ENCODE data around the gene STPG1. TPM values are rescaled to one million over a fixed set of nuclear protein-coding genes. Genes with fewer than 3 reads are reported as not detected.

Gene STPG1
- total RNA-seq, 1 experiment from 2014 or later: 12.8 TPM

DNA sequence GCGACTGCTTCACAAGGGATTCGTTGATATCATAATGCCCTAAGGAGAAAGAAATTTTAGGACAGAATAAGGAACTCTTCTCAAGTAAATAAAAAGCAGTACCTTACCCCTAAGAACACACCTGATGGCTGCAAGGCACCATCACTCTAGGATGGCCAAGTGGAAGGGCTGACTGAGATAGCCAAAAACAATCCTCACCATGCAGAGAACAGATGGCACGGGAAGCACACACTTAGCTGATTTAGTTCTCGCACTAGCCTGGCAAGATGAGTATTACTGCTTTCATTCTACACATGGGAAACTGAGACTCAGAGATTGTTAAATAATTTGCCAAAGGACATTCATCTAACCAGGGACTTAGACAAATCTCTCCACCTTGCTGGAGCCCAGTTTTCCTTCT is 43.8 kb downstream of the STPG1 start:
- Mint-ChIP-seq H3K27ac (no peak overlapping the region), H3K4me3 (no peak overlapping the region), H3K4me1 (peaks cover 9% of the 10 kb centered on the region), H3K27me3 (ENCODE audit: low read depth) (no peaks in the 10 kb centered on the region), H3K36me3 (no peaks in the 10 kb centered on the region), H3K9me3 (no peaks in the 10 kb centered on the region)
- no peak for DNase-seq (ENCODE audit: low spot score)
- no peak for ATAC-seq
- ChIA-PET POLR2A (no interaction called here), CTCF (no interaction called here)
- TF ChIP-seq, protein P1, sequence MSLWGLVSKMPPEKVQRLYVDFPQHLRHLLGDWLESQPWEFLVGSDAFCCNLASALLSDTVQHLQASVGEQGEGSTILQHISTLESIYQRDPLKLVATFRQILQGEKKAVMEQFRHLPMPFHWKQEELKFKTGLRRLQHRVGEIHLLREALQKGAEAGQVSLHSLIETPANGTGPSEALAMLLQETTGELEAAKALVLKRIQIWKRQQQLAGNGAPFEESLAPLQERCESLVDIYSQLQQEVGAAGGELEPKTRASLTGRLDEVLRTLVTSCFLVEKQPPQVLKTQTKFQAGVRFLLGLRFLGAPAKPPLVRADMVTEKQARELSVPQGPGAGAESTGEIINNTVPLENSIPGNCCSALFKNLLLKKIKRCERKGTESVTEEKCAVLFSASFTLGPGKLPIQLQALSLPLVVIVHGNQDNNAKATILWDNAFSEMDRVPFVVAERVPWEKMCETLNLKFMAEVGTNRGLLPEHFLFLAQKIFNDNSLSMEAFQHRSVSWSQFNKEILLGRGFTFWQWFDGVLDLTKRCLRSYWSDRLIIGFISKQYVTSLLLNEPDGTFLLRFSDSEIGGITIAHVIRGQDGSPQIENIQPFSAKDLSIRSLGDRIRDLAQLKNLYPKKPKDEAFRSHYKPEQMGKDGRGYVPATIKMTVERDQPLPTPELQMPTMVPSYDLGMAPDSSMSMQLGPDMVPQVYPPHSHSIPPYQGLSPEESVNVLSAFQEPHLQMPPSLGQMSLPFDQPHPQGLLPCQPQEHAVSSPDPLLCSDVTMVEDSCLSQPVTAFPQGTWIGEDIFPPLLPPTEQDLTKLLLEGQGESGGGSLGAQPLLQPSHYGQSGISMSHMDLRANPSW (CRISPR knock-in tag; conservative IDR thresholded peaks at IDR 0.05; ENCODE audit: low read depth): no peak
- TF ChIP-seq, protein P2, sequence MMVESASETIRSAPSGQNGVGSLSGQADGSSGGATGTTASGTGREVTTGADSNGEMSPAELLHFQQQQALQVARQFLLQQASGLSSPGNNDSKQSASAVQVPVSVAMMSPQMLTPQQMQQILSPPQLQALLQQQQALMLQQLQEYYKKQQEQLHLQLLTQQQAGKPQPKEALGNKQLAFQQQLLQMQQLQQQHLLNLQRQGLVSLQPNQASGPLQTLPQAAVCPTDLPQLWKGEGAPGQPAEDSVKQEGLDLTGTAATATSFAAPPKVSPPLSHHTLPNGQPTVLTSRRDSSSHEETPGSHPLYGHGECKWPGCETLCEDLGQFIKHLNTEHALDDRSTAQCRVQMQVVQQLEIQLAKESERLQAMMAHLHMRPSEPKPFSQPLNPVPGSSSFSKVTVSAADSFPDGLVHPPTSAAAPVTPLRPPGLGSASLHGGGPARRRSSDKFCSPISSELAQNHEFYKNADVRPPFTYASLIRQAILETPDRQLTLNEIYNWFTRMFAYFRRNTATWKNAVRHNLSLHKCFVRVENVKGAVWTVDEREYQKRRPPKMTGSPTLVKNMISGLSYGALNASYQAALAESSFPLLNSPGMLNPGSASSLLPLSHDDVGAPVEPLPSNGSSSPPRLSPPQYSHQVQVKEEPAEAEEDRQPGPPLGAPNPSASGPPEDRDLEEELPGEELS (CRISPR knock-in tag; IDR thresholded peaks at IDR 0.05): no peak
- TF ChIP-seq ELF4 (CRISPR knock-in tag; IDR thresholded peaks at IDR 0.05; ENCODE audit: low read depth) (no peak), NFYB (CRISPR knock-in tag; conservative IDR thresholded peaks at IDR 0.05; ENCODE audit: low read depth) (no peak), NFATC4 (CRISPR knock-in tag; IDR thresholded peaks at IDR 0.05) (no peak), MXD4 (CRISPR knock-in tag; IDR thresholded peaks at IDR 0.05; ENCODE audit: borderline replicate concordance) (no peak), NR2C2 (CRISPR knock-in tag; IDR thresholded peaks at IDR 0.05) (no peak), PRRX2 (CRISPR knock-in tag; IDR thresholded peaks at IDR 0.05) (no peak), ZNF219 (CRISPR knock-in tag; IDR thresholded peaks at IDR 0.05; ENCODE audit: borderline replicate concordance) (no peak), FOXK1 (CRISPR knock-in tag; IDR thresholded peaks at IDR 0.05) (no peak), ZNF232 (CRISPR knock-in tag; IDR thresholded peaks at IDR 0.05) (no peak), GRHL2 (CRISPR knock-in tag; IDR thresholded peaks at IDR 0.05; ENCODE audit: insufficient replicate concordance, severe bottlenecking) (no peak)
- TF ChIP-seq, protein P3, sequence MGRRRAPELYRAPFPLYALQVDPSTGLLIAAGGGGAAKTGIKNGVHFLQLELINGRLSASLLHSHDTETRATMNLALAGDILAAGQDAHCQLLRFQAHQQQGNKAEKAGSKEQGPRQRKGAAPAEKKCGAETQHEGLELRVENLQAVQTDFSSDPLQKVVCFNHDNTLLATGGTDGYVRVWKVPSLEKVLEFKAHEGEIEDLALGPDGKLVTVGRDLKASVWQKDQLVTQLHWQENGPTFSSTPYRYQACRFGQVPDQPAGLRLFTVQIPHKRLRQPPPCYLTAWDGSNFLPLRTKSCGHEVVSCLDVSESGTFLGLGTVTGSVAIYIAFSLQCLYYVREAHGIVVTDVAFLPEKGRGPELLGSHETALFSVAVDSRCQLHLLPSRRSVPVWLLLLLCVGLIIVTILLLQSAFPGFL (CRISPR knock-in tag; IDR thresholded peaks at IDR 0.05; ENCODE audit: borderline replicate concordance): no peak
- TF ChIP-seq, protein P4, sequence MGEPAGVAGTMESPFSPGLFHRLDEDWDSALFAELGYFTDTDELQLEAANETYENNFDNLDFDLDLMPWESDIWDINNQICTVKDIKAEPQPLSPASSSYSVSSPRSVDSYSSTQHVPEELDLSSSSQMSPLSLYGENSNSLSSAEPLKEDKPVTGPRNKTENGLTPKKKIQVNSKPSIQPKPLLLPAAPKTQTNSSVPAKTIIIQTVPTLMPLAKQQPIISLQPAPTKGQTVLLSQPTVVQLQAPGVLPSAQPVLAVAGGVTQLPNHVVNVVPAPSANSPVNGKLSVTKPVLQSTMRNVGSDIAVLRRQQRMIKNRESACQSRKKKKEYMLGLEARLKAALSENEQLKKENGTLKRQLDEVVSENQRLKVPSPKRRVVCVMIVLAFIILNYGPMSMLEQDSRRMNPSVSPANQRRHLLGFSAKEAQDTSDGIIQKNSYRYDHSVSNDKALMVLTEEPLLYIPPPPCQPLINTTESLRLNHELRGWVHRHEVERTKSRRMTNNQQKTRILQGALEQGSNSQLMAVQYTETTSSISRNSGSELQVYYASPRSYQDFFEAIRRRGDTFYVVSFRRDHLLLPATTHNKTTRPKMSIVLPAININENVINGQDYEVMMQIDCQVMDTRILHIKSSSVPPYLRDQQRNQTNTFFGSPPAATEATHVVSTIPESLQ (CRISPR knock-in tag; IDR thresholded peaks at IDR 0.05): no peak
- TF ChIP-seq, protein P5, sequence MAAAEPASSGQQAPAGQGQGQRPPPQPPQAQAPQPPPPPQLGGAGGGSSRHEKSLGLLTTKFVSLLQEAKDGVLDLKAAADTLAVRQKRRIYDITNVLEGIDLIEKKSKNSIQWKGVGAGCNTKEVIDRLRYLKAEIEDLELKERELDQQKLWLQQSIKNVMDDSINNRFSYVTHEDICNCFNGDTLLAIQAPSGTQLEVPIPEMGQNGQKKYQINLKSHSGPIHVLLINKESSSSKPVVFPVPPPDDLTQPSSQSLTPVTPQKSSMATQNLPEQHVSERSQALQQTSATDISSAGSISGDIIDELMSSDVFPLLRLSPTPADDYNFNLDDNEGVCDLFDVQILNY (CRISPR knock-in tag; IDR thresholded peaks at IDR 0.05): no peak
- TF ChIP-seq, protein P6, sequence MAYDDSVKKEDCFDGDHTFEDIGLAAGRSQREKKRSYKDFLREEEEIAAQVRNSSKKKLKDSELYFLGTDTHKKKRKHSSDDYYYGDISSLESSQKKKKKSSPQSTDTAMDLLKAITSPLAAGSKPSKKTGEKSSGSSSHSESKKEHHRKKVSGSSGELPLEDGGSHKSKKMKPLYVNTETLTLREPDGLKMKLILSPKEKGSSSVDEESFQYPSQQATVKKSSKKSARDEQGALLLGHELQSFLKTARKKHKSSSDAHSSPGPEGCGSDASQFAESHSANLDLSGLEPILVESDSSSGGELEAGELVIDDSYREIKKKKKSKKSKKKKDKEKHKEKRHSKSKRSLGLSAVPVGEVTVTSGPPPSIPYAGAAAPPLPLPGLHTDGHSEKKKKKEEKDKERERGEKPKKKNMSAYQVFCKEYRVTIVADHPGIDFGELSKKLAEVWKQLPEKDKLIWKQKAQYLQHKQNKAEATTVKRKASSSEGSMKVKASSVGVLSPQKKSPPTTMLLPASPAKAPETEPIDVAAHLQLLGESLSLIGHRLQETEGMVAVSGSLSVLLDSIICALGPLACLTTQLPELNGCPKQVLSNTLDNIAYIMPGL (CRISPR knock-in tag; IDR thresholded peaks at IDR 0.05): no peak
- TF ChIP-seq, protein P7, sequence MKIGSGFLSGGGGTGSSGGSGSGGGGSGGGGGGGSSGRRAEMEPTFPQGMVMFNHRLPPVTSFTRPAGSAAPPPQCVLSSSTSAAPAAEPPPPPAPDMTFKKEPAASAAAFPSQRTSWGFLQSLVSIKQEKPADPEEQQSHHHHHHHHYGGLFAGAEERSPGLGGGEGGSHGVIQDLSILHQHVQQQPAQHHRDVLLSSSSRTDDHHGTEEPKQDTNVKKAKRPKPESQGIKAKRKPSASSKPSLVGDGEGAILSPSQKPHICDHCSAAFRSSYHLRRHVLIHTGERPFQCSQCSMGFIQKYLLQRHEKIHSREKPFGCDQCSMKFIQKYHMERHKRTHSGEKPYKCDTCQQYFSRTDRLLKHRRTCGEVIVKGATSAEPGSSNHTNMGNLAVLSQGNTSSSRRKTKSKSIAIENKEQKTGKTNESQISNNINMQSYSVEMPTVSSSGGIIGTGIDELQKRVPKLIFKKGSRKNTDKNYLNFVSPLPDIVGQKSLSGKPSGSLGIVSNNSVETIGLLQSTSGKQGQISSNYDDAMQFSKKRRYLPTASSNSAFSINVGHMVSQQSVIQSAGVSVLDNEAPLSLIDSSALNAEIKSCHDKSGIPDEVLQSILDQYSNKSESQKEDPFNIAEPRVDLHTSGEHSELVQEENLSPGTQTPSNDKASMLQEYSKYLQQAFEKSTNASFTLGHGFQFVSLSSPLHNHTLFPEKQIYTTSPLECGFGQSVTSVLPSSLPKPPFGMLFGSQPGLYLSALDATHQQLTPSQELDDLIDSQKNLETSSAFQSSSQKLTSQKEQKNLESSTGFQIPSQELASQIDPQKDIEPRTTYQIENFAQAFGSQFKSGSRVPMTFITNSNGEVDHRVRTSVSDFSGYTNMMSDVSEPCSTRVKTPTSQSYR (CRISPR knock-in tag; IDR thresholded peaks at IDR 0.05): no peak
- TF ChIP-seq, protein P8, sequence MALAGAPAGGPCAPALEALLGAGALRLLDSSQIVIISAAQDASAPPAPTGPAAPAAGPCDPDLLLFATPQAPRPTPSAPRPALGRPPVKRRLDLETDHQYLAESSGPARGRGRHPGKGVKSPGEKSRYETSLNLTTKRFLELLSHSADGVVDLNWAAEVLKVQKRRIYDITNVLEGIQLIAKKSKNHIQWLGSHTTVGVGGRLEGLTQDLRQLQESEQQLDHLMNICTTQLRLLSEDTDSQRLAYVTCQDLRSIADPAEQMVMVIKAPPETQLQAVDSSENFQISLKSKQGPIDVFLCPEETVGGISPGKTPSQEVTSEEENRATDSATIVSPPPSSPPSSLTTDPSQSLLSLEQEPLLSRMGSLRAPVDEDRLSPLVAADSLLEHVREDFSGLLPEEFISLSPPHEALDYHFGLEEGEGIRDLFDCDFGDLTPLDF (CRISPR knock-in tag; IDR thresholded peaks at IDR 0.05): no peak

All from WTC11 (cell line).